GM06990 (cell line): ENCODE measurements around the gene FLT1.
A peak's percentile ranks its signal among the peaks of the same experiment; 100 is the strongest.

Experiments
- DNase-seq: peaks from one replicate; pipeline ENCODE4 v3.0.0-alpha.2; 2011; ENCODE audit not compliant: insufficient read length; ENCODE audit errors: extremely low read depth
- H3K27me3 ChIP-seq: replicated peaks from 2 replicates; pipeline ENCODE4 v1.6.0; 2011; ENCODE audit warnings: low read length; ENCODE audit not compliant: control insufficient read depth, insufficient read depth
- H3K36me3 ChIP-seq: 2 replicates; pipeline ENCODE4 v1.5.1; 2011; ENCODE audit warnings: low read length; ENCODE audit not compliant: control insufficient read depth, insufficient read depth
- H3K4me3 ChIP-seq: replicated peaks from 2 replicates; pipeline ENCODE4 v1.5.1; 2011; ENCODE audit warnings: low read depth, mild to moderate bottlenecking, control low read depth, low read length
- TF ChIP-seq, protein P1 (sequence below): IDR thresholded peaks from 2 replicates; pipeline ENCODE4 v1.5.1; 2011; ENCODE audit warnings: low read length, control low read depth, mild to moderate bottlenecking, inconsistent platforms; ENCODE audit not compliant: insufficient read depth, poor library complexity, severe bottlenecking

FLT1 gene

DNA sequence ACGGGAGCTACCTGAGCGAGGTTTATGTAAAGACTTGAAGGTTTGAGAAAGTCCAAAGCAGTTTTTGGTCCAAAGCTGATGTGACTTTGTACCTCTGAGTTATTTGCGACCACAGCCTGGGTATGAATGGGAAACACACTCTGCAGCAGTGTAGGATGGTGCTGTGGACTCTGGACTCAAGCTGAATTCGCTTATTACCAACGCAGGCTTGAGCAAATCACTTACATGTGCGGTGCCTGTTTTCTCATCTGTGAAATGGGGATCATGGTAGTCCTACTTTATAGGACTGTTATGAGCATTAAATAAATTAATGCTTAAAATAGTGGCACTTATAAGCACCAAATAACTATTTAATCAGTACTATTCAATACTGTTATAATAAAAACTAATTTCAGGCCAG lies 180.0 kb downstream of the FLT1 start:
- Histone ChIP-seq H3K36me3 (no peaks in the 10 kb centered on the region), H3K4me3 (no peak overlapping the region), H3K27me3 (no peaks in the 10 kb centered on the region)
- no peak for DNase-seq
- TF ChIP-seq, protein P1, sequence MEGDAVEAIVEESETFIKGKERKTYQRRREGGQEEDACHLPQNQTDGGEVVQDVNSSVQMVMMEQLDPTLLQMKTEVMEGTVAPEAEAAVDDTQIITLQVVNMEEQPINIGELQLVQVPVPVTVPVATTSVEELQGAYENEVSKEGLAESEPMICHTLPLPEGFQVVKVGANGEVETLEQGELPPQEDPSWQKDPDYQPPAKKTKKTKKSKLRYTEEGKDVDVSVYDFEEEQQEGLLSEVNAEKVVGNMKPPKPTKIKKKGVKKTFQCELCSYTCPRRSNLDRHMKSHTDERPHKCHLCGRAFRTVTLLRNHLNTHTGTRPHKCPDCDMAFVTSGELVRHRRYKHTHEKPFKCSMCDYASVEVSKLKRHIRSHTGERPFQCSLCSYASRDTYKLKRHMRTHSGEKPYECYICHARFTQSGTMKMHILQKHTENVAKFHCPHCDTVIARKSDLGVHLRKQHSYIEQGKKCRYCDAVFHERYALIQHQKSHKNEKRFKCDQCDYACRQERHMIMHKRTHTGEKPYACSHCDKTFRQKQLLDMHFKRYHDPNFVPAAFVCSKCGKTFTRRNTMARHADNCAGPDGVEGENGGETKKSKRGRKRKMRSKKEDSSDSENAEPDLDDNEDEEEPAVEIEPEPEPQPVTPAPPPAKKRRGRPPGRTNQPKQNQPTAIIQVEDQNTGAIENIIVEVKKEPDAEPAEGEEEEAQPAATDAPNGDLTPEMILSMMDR: no peak

DNA sequence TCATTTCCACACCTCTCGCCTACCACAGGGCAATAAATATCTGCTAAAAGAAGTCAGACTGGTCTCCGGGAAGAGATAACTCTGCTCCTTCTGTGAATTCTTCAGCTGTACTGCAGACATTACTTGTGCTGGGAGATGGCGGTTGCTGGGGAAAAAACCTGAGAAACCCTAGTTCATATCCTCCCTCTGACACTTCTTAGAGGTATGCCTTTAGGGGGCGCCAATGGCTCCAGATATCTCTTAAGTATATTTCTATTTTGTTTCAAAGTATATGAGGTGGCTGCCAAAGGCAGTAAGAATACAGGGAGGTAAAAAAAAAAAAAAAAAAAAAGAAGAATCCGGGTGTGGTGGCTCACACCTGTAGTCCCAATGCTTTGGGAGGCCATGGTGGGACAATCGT lies 181.3 kb downstream of the FLT1 start:
- Histone ChIP-seq H3K36me3 (no peaks in the 10 kb centered on the region), H3K4me3 (no peak overlapping the region), H3K27me3 (no peaks in the 10 kb centered on the region)
- TF ChIP-seq, protein P1: peak; percentile 9
- no peak for DNase-seq

DNA sequence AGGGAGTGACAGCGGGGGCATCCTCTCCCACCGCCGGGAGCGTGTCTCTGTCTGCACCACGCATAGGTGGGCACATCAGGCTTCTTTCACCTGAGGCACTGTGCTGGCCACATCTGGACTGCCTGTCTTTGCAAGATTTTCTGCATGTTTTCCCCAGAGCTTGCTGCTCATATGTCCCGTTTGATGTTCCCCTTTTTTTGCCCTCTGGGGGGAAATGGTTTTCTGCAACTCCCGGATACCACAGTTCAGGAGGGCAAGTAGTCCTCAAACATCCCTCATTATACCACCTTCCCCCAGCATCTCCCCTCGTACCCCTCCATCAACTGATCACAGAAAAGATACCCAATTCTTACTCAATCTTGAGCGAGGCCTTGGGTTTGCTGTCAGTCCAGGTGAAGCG lies 188.6 kb downstream of the FLT1 start:
- no peak for DNase-seq
- Histone ChIP-seq H3K36me3 (no peaks in the 10 kb centered on the region), H3K4me3 (no peak overlapping the region), H3K27me3 (no peaks in the 10 kb centered on the region)
- TF ChIP-seq, protein P1: no peak

DNA sequence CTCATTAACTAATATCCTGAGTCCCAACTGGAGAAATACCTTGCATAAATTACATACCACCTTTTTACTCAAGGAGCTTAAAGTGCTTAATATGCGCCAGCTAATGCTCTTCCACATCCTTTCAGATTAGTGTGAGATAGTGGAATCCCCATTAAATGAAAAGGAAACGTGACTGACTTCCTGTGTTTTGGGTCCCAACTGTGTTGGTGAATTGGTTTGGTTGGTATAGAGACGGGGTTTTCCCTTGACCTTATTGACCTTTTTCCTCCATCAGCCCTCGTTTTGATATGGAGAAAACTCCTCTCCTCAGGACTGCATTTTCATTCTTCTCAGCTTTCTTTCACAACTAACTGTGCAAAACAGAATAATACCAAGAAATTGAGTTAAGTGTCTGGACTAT lies 193.1 kb downstream of the FLT1 start:
- H3K27me3 ChIP-seq: no peaks in the 10 kb centered on the region
- H3K4me3 ChIP-seq: no peak overlapping the region
- no peaks in the 10 kb centered on the region for H3K36me3 ChIP-seq
- TF ChIP-seq, protein P1: no peak
- no peak for DNase-seq

DNA sequence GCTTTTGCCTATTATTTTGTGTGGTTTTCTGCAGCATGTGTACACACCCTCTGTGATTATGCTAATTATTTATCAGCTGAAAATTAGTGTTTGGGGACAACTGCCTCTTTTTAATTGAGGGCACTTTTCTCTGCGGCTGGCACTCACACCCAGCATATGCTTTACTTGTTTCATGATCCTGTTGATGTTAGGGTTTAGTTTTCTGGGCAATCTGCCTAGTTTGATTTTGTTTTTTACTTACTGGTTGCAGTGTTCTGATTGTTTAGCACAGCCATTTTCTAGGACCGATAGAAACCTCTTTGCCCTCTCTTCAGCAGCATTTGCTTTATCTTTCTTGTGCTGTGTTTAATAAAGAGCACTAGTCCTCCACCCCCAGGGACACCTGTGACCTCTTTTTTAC lies 195.0 kb downstream of the FLT1 start:
- DNase-seq: no peak

DNA sequence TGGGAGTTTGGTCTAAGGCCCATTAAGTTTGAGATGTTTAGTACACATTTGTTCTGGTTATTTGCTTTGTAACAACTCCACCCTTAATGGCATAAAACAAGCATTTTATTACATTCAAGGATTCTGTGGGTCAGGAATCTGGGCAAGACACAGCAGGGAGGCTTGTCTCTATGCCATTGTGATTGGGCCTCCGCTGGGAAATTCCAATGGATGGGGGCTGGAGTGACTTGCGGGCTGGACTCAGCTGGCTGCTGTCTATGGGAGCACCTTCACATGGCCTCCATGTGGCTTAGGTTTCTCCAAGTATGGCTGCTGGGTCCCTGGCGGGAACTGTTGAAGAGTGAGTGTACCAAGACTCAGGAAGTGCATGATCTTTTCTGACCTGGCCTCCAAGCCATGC lies 197.6 kb downstream of the FLT1 start:
- no peak for DNase-seq
- Histone ChIP-seq H3K4me3 (no peak overlapping the region), H3K36me3 (peaks cover 4% of the 10 kb centered on the region), H3K27me3 (no peaks in the 10 kb centered on the region)
- TF ChIP-seq, protein P1: no peak

More for the DNA sequence above, 195.0 kb downstream of the FLT1 start:
- no peaks in the 10 kb centered on the region for H3K27me3 ChIP-seq
- TF ChIP-seq, protein P1: no peak
- H3K4me3 ChIP-seq: no peak overlapping the region
- no peaks in the 10 kb centered on the region for H3K36me3 ChIP-seq
